Activated T-cell treated with anti-CD3 and anti-CD28 coated beads, Interleukin-2, amount 50 U/mL, for 48 hours (primary cell): ENCODE results near the gene SNX18.
A peak's percentile ranks its signal among the peaks of the same experiment; 100 is the strongest.
"Not testable (repeated sequence)": the region's sequence is repeated elsewhere in the genome, so short reads cannot be mapped to it uniquely, and the experiment has no call there.

Experiments
- DNase-seq, 2 experiments: peaks; one replicate each; pipeline ENCODE4 v3.0.0-alpha.2; 2020

The SNX18 gene, protein sequence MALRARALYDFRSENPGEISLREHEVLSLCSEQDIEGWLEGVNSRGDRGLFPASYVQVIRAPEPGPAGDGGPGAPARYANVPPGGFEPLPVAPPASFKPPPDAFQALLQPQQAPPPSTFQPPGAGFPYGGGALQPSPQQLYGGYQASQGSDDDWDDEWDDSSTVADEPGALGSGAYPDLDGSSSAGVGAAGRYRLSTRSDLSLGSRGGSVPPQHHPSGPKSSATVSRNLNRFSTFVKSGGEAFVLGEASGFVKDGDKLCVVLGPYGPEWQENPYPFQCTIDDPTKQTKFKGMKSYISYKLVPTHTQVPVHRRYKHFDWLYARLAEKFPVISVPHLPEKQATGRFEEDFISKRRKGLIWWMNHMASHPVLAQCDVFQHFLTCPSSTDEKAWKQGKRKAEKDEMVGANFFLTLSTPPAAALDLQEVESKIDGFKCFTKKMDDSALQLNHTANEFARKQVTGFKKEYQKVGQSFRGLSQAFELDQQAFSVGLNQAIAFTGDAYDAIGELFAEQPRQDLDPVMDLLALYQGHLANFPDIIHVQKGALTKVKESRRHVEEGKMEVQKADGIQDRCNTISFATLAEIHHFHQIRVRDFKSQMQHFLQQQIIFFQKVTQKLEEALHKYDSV

GRCh38 chr5:54517512-54518145 lies at the start of gene SNX18:
TSS of gene SNX18 (plus strand) at chr5:54517759. CDS start at chr5:54517953, 194 bp downstream.
- DNase-seq = peak; percentile 86 to 92

- no peak for DNase-seq
Observed at GRCh38 chr5:54469622-54470021, 47.9 kb upstream of the SNX18 start.

DNA sequence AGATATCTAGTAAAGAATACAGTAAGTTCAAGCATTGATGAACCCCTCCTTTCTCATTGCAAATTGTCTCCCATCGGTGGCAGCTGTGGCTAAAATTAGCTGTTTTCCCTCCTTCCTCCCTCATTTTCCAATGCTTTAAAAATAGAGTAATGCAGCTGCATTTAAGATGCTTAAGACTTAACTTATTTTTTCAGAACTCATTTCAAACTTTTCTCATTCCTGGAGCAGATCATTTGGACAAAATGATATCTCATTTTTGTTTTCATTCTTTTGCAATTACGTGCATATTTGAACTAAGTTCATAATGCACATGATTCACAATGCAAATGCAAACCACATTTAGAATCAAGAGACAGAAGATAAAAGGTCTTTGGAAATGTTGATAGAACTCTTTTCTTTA lies 47.4 kb upstream of the SNX18 start:
- no peak for DNase-seq

GRCh38 chr5:54470677-54471076 lies 46.9 kb upstream of the SNX18 start:
- DNase-seq = no peak

DNA sequence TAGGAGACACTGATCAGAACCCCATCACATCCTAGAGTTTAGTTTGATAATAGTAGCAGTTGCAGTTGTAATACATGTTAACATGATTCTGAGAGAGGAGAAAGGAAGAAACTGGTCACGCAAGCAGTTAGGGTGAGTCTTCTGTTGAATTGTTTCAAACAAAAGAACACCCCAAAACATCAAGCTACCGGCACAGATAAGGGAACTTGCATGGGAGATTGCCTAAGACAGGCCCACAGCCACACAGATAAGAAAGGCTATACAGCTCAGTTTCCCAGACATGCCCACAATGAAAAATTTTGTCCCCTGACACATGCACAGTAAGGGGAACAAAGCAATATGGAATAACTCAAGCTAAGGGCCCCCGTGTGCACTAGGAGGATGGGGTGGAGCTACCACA lies 46.2 kb upstream of the SNX18 start:
- no peak for DNase-seq

DNA sequence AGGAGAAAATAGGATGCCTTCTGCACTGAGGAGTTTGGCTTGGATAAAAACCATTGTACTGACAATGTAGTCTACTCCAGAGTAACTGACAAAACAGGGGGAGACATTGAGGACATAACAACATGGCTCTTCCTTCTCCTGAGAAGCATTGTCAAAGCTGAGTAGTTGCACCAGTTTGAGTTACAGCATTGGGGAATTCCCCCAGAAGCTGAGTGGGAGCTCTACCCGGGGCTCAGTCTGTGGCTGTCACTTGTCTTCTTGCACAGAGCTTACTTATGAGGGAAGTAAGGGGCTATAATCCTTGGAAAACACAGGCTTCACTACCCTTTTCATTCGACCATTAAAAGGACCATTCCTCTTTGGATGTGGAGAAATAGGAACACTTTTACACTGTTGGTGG lies 40.9 kb upstream of the SNX18 start:
- DNase-seq = no peak

DNA sequence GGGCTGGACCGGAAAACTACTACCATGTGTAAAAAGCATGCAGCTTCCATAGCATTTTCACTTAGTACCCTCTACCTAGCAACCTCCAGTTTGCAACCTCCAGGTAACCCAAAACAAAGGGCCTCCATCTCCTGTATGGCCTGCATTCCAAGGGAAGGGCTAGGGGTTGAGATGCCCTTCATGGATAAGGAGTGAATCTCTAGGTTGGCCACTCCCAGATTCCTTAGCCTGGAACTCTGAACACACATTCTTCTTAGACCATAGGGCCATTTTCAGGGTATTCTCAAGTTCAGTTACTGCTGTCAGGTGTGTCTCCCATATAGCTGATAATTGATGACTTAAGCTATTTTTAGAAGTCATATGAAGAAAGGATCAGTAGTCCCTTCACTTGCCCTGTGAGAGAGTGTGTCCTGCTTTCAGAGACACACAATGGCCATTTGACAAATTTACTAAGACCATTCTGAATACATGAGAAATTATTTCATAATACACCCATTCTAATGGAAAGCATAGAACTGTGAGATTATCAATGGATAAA lies 39.5 kb upstream of the SNX18 start:
- DNase-seq = no peak

DNA sequence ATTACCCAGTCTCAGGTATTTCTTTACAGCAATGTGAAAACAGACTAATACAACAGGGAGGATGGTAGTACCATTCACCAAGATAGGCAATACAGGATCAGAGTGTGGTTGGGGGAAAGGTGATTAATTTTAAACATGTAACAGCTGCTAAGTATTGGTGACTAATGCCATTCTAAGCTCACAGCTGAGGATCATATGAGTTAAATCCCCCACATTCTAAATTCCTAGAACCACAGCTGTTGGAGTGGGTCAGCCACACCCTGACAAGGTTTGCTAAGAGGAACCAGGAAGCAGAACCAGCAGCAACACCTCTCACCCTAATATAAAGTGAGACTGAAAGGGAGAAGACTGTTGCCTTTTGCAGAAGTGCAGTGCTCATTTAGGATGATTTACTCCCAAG lies 37.3 kb upstream of the SNX18 start:
- DNase-seq = no peak

GRCh38 chr5:54484219-54484894 lies 33.2 kb upstream of the SNX18 start:
- DNase-seq = no peak

GRCh38 chr5:54485659-54486058 lies 31.9 kb upstream of the SNX18 start:
- not testable (repeated sequence) for DNase-seq

GRCh38 chr5:54489648-54489979 lies 27.9 kb upstream of the SNX18 start:
- not testable (repeated sequence) for DNase-seq

GRCh38 chr5:54491326-54491725 lies 26.2 kb upstream of the SNX18 start:
- no peak for DNase-seq

DNA sequence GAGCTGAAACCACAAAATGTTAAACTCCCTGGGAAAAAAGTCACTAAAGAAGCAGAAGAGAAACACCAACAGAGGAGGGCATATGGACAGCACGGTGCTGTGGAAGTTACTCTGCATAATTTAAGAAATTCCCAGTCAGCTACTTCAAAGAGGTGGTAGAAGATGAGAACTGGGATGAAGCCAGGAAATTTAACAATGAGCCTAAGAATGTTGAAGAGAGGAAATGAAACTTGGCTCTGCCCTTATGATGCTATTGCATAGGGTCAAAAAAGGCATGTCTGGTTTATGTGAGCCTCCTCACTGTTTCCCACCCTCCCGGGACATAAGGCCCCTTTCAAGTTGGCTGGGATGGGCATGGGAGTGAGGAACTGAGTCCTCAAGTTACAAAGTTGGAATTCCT lies 25.4 kb upstream of the SNX18 start:
- no peak for DNase-seq

- DNase-seq = no peak
Observed at GRCh38 chr5:54495027-54495426, 22.5 kb upstream of the SNX18 start.

- DNase-seq = no peak
Observed at GRCh38 chr5:54514291-54514690, 3.3 kb upstream of the SNX18 start.

DNA sequence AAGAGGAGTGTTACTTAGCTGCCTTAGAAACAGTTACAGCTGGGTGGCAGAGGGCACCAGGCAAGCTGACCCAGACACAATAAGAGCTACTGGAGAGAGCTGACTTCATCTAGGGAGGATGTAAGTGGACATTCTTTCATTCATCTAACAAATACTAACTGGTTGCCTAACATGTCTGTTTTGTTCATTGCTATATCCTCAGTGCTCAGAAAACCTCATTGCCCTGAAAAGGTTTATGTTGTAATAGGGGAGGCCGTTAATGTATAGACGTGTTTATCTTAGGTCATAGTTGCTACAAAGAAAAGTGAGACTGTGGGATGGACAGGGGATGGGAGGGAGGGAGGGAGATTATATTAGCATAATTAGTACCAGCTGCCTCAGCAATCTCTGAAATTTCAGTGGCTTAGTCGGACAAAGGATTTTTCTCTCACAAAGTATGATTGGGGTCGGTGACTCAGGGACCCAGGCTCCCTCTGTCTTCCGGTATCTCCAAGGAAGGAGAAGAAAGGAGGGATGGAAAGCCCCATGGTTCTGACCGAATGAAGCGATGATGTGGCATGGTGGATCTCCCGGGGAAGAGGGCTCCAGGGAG lies 2.6 kb upstream of the SNX18 start:
- DNase-seq = no peak

DNA sequence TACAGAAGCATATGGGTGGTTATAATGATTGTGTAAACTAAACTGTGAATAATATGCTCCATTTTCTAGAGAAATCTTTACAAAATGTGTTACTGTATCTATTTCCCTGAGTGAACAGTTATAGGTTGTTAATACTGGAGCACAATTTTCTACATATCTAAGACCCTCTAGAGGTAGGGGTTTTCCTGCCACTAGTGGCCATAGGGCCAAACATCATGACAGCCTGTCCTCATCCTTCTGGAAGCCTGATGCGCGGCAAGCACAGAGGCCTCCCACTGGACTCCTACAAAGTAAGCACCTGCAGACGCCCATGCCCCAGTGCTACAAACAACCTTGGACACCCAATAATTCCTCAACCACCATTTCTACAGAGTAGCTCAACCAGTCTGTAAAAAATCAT lies 1.9 kb upstream of the SNX18 start:
- DNase-seq = no peak

DNA sequence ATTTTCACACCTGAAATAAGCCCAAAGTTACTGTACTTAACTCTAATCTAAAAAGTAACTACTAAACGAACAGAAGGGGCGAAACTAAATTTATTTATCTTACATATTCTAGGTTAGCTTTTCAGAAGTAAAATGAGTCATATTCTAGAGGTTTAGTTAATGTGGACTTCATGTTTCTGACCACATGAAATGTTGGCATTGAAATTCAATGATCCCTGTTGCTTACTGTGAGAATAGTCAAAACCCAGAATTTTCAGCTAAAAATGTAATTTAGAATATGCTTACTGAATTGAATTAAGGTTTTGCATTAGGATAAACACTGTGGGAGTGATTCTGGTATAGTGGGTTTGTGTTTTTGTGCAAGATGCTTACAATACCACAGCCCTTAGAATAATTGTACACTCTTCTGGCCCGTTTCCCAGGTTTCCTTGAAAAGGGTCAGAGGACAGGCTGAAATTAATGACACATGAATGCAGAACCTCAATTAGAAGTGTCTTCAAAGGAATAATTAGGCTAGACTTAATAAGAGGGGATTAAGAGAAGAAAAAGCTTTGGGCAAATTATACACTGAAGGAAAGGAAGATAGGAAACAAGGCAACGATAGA lies 1.4 kb upstream of the SNX18 start:
- DNase-seq = no peak

DNA sequence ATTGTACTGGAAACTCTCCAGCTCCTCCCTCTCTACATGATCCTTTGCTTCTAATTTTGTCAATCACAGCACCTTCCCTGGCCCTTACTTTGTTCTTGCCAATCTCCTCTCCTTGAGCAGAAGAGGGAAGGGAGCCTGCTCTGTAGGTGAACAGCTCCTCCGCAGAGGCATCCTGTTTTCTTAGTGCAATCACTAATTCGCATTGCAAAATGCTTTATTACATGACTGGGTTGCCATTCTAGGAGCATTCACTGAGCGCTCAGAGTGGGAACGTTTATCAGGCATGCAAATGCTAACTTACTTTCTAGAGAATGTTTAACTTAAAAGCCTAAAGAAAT lies 416 bp upstream of the SNX18 start:
- DNase-seq = no peak

DNA sequence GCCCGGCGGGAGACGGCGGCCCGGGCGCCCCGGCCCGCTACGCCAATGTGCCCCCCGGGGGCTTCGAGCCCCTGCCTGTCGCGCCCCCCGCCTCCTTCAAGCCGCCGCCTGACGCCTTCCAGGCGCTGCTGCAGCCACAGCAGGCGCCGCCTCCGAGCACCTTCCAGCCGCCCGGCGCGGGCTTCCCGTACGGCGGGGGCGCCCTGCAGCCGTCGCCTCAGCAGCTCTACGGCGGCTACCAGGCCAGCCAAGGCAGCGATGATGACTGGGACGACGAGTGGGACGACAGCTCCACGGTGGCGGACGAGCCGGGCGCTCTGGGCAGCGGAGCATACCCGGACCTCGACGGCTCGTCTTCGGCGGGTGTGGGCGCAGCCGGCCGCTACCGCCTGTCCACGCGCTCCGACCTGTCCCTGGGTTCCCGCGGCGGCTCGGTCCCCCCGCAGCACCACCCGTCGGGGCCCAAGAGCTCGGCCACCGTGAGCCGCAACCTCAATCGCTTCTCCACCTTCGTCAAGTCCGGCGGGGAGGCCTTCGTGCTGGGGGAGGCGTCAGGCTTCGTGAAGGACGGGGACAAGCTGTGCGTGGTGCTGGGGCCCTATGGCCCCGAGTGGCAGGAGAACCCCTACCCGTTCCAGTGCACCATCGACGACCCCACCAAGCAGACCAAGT lies 723 bp downstream of the SNX18 start:
- DNase-seq = peak; percentile 53 to 74

DNA sequence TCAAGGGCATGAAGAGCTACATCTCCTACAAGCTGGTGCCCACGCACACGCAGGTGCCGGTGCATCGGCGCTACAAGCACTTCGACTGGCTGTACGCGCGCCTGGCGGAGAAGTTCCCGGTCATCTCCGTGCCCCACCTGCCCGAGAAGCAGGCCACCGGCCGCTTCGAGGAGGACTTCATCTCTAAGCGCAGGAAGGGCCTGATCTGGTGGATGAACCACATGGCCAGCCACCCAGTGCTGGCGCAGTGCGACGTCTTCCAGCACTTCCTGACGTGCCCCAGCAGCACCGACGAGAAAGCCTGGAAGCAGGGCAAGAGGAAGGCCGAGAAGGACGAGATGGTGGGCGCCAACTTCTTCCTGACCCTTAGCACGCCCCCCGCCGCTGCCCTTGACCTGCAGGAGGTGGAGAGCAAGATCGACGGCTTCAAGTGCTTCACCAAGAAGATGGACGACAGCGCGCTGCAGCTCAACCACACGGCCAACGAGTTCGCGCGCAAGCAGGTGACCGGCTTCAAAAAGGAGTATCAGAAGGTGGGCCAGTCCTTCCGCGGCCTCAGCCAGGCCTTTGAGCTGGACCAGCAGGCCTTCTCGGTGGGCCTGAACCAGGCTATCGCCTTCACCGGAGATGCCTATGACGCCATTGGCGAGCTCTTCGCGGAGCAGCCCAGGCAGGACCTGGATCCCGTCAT lies 1.4 kb downstream of the SNX18 start:
- DNase-seq = no peak

- no peak for DNase-seq
Observed at GRCh38 chr5:54519509-54519876, 1.9 kb downstream of the SNX18 start.
